Ovary (tissue), 9 donors: ENCODE results near the gene MYRIP. TPM values are rescaled to one million over a fixed set of nuclear protein-coding genes. Genes with fewer than 3 reads are reported as not detected.

Source experiments
- DNase-seq, 5 donors: peaks; one replicate each; pipeline ENCODE4 v3.0.0-alpha.2; 2019 to 2020
- H3K27ac ChIP-seq, 2 donors: fragments of 200-600 bp; one replicate each; pipeline versions ENCODE4 v1.5.1 to v1.8.0; 2019 to 2022
- H3K27me3 ChIP-seq: fragments of 200-600 bp; one replicate; pipeline ENCODE4 v1.8.0; 2022
- H3K36me3 ChIP-seq: fragments of 200-600 bp; sonication (generic); one replicate; pipeline ENCODE4 v1.5.1; 2019
- H3K4me1 ChIP-seq: one replicate; pipeline ENCODE4 v1.8.1; 2013; ENCODE audit warnings: mild to moderate bottlenecking, moderate library complexity; ENCODE audit not compliant: insufficient read depth
- H3K4me3 ChIP-seq: fragments of 200-600 bp; sonication (generic); one replicate; pipeline ENCODE4 v1.5.1; 2017
- H3K9me3 ChIP-seq, 2 donors: fragments of 200-600 bp in 1 of 2; sonication (generic) in 1 of 2; one replicate each; pipeline versions ENCODE4 v1.5.1 to v1.8.1; 2013 to 2019; ENCODE audit warnings: mild to moderate bottlenecking in 1 of 2, moderate library complexity in 1 of 2
- CTCF ChIP-seq, 3 donors: fragments of 450-650 bp in 2 of 3; fragments of 200-600 bp in 1 of 3; IDR thresholded peaks; one replicate each; pipeline versions ENCODE4 v1.5.1 to v1.8.0; 2016 to 2022; ENCODE audit warnings: antibody characterized with exemption in 3 of 3, mild to moderate bottlenecking in 1 of 3
- EP300 ChIP-seq: sonication (generic); formaldehyde crosslinking; IDR thresholded peaks from one replicate; pipeline ENCODE4 v1.6.1; 2017; ENCODE audit warnings: antibody characterized with exemption
- POLR2A ChIP-seq: fragments of 450-650 bp; IDR thresholded peaks from one replicate; pipeline ENCODE4 v1.6.1; 2017; ENCODE audit warnings: antibody characterized with exemption, mild to moderate bottlenecking, moderate library complexity
- WGBS, 3 donors: extraction: QIAGEN DNeasy Blood & Tissue Kit in 1 of 3; methylation state at CpG; one replicate each; pipeline versions ENCODE4 v1.1.5 to v1.1.7; 2013 to 2017; 5-methylcytosine and 5-hydroxymethylcytosine counted together
- intact Hi-C, 4 donors: fragments of 100-400 bp; cut with DNase I; formaldehyde crosslinking; loops; one replicate each; pipeline versions ENCODE4 v1.11.0 to v1.15.1; 2022 to 2023
- polyA plus RNA-seq, 2 donors: library from polyadenylated mRNA; stranded (reverse); fragments of 200-250 nt in 1 of 2; fragments of 350-450 nt in 1 of 2; fragmentation: Illumina TruSeq in 1 of 2; extraction: RNeasy Lipid Tissue Mini Kit (QIAGEN cat#74804) in 1 of 2; gene quantifications; one replicate each; pipeline ENCODE4 v1.2.3, GENCODE V29; 2013 to 2014
- total RNA-seq, 7 donors: library from RNA; depleted of rRNA in 2 of 7; stranded (reverse); fragments of >200 nt in 2 of 7; fragmentation: NEBNext Ultra II Directional in 3 of 7; extraction: Animal tissue kit (Norgen Biotek cat#: 25700) in 3 of 7; gene quantifications; one replicate each; pipeline versions ENCODE4 v1.1.0 to v1.2.4, GENCODE V29; 2016 to 2023
- donor health status: DM: no; HTN: no; CAD: no; lungs with moderate emphysema.
- donor health status: DM: no; HTN: no; CAD: no.
- donor health status: Bipolar disorder and iron deficiency.
- donor health status: DM: yes; HTN: yes; CAD: no.
- donor health status: DM: no; HTN: no; CAD: no.
- donor health status: DM: yes; HTN: yes; CAD: no.

Gene MYRIP
- total and polyA plus RNA-seq, 9 donors = 2.8 to 8.4 (median 4.5) TPM

GRCh38 chr3:40055361-40055760, 246.0 kb downstream of the MYRIP start:
- Histone ChIP-seq H3K36me3 (no peaks in the 10 kb centered on the region), H3K27ac (no peak overlapping the region), H3K27me3 (no peaks in the 10 kb centered on the region), H3K4me1 (no peaks in the 10 kb centered on the region), H3K9me3 (no peaks in the 10 kb centered on the region), H3K4me3 (no peak overlapping the region)
- 92 to 95% (median 92%) methylated on average over 1 of the region's 1 CpG for WGBS, 3 donors
- no peak for DNase-seq
- TF ChIP-seq CTCF (IDR thresholded peaks at IDR 0.05) (no peak), EP300 (no peak), POLR2A (no peak)
- intact Hi-C loops = no loop called here

- TF ChIP-seq EP300 (no peak), POLR2A (no peak), CTCF (IDR thresholded peaks at IDR 0.05) (no peak)
- H3K4me1 ChIP-seq = no peaks in the 10 kb centered on the region
- H3K27me3 ChIP-seq = no peaks in the 10 kb centered on the region
- WGBS, 3 donors = 50 to 70% (median 61%) methylated on average over 3 of the region's 3 CpGs
- no peaks in the 10 kb centered on the region for H3K9me3 ChIP-seq
- intact Hi-C loops = no loop called here
- H3K4me3 ChIP-seq = no peak overlapping the region
- H3K36me3 ChIP-seq = no peaks in the 10 kb centered on the region
- H3K27ac ChIP-seq = no peak overlapping the region
- no peak for DNase-seq
Measured at GRCh38 chr3:40055956-40056355, 246.5 kb downstream of the MYRIP start.

GRCh38 chr3:40057077-40057476, 247.7 kb downstream of the MYRIP start:
- no peaks in the 10 kb centered on the region for H3K9me3 ChIP-seq
- no peak overlapping the region for H3K4me3 ChIP-seq
- H3K27ac ChIP-seq = no peak overlapping the region
- H3K4me1 ChIP-seq = no peaks in the 10 kb centered on the region
- DNase-seq = no peak
- H3K27me3 ChIP-seq = no peaks in the 10 kb centered on the region
- 7 to 30% (median 13%) methylated on average over 2 of the region's 2 CpGs for WGBS, 3 donors
- intact Hi-C loops = no loop called here
- H3K36me3 ChIP-seq = no peaks in the 10 kb centered on the region
- TF ChIP-seq POLR2A (no peak), CTCF (IDR thresholded peaks at IDR 0.05) (no peak), EP300 (no peak)

- H3K4me3 ChIP-seq = no peak overlapping the region
- no peaks in the 10 kb centered on the region for H3K9me3 ChIP-seq
- intact Hi-C loops = no loop called here
- no peaks in the 10 kb centered on the region for H3K27me3 ChIP-seq
- 50 to 74% (median 64%) methylated on average over 1 of the region's 1 CpG for WGBS, 3 donors
- no peaks in the 10 kb centered on the region for H3K4me1 ChIP-seq
- DNase-seq = no peak
- no peak overlapping the region for H3K27ac ChIP-seq
- no peaks in the 10 kb centered on the region for H3K36me3 ChIP-seq
- TF ChIP-seq POLR2A = no peak
- no peak for TF ChIP-seq EP300
- TF ChIP-seq CTCF (IDR thresholded peaks at IDR 0.05) = no peak
Measured at GRCh38 chr3:40057786-40058185, 248.4 kb downstream of the MYRIP start.

- intact Hi-C loops = no loop called here
- 87 to 89% (median 87%) methylated on average over 4 of the region's 4 CpGs for WGBS, 3 donors
Measured at GRCh38 chr3:40068636-40069035, 259.2 kb downstream of the MYRIP start.

More at GRCh38 chr3:40068636-40069035, 259.2 kb downstream of the MYRIP start:
- H3K4me1 ChIP-seq = no peaks in the 10 kb centered on the region
- no peak for TF ChIP-seq CTCF (IDR thresholded peaks at IDR 0.05)
- no peak overlapping the region for H3K27ac ChIP-seq
- no peaks in the 10 kb centered on the region for H3K36me3 ChIP-seq
- no peaks in the 10 kb centered on the region for H3K9me3 ChIP-seq
- no peaks in the 10 kb centered on the region for H3K27me3 ChIP-seq
- DNase-seq = no peak
- H3K4me3 ChIP-seq = no peak overlapping the region
